K562 (cell line): ENCODE data around the gene CLK4. TPM values are rescaled to one million over a fixed set of nuclear protein-coding genes. Genes with fewer than 3 reads are reported as not detected.
A peak's percentile ranks its signal among the peaks of the same experiment; 100 is the strongest.

Experiments
- DPF2 ChIP-seq: fragments of 450-650 bp; IDR thresholded peaks from 2 replicates; pipeline ENCODE4 v1.6.1; 2016
- HMG20B ChIP-seq: fragments of 250-450 bp; sonication (Bioruptor Pico); IDR thresholded peaks from 2 replicates; pipeline ENCODE4 v1.5.0; 2021; ENCODE audit warnings: mild to moderate bottlenecking
- MTA2 ChIP-seq: fragments of 450-650 bp; IDR thresholded peaks from 2 replicates; pipeline ENCODE4 v1.6.1; 2016; ENCODE audit warnings: low read depth
- MTA3 ChIP-seq: fragments of 450-650 bp; formaldehyde crosslinking; IDR thresholded peaks from 2 replicates; pipeline ENCODE4 v1.6.1; 2017; ENCODE audit warnings: mild to moderate bottlenecking, borderline replicate concordance
- PRMT5 ChIP-seq: sonication (generic); formaldehyde crosslinking; IDR thresholded peaks from 2 replicates; pipeline ENCODE4 v1.5.0; 2020; ENCODE audit warnings: missing genetic modification reagents
- TCF3 ChIP-seq: sonication (generic); formaldehyde crosslinking; IDR thresholded peaks from 2 replicates; pipeline ENCODE4 v1.4.0; 2020; ENCODE audit warnings: mild to moderate bottlenecking, missing genetic modification reagents
- ZNF639 ChIP-seq, 2 experiments: fragments of 200-800 bp in 1 of 2; sonication (Bioruptor generic) in 1 of 2; sonication (generic) in 1 of 2; formaldehyde crosslinking in 1 of 2; IDR thresholded peaks in 1 of 2; conservative IDR thresholded peaks in 1 of 2; 2 replicates each; pipeline versions ENCODE4 v1.5.0 to v1.6.1; 2016 to 2020; ENCODE audit warnings: missing compliant biosample characterization in 1 of 2, missing genetic modification characterization in 1 of 2, missing genetic modification reagents in 1 of 2
- polyA plus RNA-seq, 8 experiments: library from polyadenylated mRNA; depleted of rRNA in 4 of 8; stranded (reverse) in 5 of 8; unstranded in 3 of 8; fragments of >200 nt; fragmentation: Nextera tagmentation in 2 of 8; fragmentation: Illumina TruSeq in 1 of 8; extraction: Ambion mirVana in 2 of 8; extraction: Trizol in 1 of 8; gene quantifications; 2 replicates each; pipeline versions ENCODE4 v1.2.1 to v1.2.3, GENCODE V29; 2011 to 2014; ENCODE audit warnings: inconsistent platforms in 1 of 8, missing spikeins in 1 of 8
- total RNA-seq, 7 experiments: library from RNA; depleted of rRNA in 6 of 7; stranded (reverse); fragments of >200 nt in 6 of 7; fragmentation: Illumina TruSeq in 2 of 7; extraction: Trizol in 2 of 7; gene quantifications; 2 replicates each; pipeline versions ENCODE4 v1.2.1 to v1.2.3, GENCODE V29; 2011 to 2021; ENCODE audit warnings: low replicate concordance in 1 of 7
- TF ChIP-seq, protein P1 (sequence below): fragments of 450-650 bp; IDR thresholded peaks from 2 replicates; pipeline ENCODE4 v1.6.1; 2016; ENCODE audit warnings: mild to moderate bottlenecking, moderate library complexity
- TF ChIP-seq, protein P2 (sequence below): IDR thresholded peaks from 2 replicates; pipeline ENCODE4 v1.6.1; 2016; ENCODE audit warnings: missing genetic modification characterization, missing compliant biosample characterization

The CLK4 gene
- total and polyA plus RNA-seq, 9 of the 15 experiments (the other 6 are each of a cell fraction or from before 2014, with no cell fraction given): 10.5 to 23.1 (median 13.9) TPM

DNA sequence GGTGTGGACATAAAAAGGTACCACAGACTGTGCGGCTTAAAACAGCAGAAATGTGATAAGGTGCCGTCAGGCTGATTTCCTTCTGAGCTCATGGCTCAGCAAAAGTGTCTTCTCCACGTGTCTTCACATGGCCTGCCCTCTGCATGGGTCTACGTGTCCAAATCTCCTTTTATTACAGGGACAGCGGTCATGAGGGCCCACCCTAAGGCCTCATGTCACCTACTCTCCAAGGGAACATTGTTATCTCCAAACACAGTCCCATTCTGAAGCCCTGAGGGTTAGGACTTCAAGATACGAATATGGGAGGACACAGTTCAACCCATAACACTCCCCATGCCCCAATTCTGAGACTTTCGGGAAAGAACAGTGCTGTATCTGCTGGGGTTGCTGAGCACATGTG lies 71.8 kb downstream of the CLK4 start (continued):
- TF ChIP-seq, protein P1, sequence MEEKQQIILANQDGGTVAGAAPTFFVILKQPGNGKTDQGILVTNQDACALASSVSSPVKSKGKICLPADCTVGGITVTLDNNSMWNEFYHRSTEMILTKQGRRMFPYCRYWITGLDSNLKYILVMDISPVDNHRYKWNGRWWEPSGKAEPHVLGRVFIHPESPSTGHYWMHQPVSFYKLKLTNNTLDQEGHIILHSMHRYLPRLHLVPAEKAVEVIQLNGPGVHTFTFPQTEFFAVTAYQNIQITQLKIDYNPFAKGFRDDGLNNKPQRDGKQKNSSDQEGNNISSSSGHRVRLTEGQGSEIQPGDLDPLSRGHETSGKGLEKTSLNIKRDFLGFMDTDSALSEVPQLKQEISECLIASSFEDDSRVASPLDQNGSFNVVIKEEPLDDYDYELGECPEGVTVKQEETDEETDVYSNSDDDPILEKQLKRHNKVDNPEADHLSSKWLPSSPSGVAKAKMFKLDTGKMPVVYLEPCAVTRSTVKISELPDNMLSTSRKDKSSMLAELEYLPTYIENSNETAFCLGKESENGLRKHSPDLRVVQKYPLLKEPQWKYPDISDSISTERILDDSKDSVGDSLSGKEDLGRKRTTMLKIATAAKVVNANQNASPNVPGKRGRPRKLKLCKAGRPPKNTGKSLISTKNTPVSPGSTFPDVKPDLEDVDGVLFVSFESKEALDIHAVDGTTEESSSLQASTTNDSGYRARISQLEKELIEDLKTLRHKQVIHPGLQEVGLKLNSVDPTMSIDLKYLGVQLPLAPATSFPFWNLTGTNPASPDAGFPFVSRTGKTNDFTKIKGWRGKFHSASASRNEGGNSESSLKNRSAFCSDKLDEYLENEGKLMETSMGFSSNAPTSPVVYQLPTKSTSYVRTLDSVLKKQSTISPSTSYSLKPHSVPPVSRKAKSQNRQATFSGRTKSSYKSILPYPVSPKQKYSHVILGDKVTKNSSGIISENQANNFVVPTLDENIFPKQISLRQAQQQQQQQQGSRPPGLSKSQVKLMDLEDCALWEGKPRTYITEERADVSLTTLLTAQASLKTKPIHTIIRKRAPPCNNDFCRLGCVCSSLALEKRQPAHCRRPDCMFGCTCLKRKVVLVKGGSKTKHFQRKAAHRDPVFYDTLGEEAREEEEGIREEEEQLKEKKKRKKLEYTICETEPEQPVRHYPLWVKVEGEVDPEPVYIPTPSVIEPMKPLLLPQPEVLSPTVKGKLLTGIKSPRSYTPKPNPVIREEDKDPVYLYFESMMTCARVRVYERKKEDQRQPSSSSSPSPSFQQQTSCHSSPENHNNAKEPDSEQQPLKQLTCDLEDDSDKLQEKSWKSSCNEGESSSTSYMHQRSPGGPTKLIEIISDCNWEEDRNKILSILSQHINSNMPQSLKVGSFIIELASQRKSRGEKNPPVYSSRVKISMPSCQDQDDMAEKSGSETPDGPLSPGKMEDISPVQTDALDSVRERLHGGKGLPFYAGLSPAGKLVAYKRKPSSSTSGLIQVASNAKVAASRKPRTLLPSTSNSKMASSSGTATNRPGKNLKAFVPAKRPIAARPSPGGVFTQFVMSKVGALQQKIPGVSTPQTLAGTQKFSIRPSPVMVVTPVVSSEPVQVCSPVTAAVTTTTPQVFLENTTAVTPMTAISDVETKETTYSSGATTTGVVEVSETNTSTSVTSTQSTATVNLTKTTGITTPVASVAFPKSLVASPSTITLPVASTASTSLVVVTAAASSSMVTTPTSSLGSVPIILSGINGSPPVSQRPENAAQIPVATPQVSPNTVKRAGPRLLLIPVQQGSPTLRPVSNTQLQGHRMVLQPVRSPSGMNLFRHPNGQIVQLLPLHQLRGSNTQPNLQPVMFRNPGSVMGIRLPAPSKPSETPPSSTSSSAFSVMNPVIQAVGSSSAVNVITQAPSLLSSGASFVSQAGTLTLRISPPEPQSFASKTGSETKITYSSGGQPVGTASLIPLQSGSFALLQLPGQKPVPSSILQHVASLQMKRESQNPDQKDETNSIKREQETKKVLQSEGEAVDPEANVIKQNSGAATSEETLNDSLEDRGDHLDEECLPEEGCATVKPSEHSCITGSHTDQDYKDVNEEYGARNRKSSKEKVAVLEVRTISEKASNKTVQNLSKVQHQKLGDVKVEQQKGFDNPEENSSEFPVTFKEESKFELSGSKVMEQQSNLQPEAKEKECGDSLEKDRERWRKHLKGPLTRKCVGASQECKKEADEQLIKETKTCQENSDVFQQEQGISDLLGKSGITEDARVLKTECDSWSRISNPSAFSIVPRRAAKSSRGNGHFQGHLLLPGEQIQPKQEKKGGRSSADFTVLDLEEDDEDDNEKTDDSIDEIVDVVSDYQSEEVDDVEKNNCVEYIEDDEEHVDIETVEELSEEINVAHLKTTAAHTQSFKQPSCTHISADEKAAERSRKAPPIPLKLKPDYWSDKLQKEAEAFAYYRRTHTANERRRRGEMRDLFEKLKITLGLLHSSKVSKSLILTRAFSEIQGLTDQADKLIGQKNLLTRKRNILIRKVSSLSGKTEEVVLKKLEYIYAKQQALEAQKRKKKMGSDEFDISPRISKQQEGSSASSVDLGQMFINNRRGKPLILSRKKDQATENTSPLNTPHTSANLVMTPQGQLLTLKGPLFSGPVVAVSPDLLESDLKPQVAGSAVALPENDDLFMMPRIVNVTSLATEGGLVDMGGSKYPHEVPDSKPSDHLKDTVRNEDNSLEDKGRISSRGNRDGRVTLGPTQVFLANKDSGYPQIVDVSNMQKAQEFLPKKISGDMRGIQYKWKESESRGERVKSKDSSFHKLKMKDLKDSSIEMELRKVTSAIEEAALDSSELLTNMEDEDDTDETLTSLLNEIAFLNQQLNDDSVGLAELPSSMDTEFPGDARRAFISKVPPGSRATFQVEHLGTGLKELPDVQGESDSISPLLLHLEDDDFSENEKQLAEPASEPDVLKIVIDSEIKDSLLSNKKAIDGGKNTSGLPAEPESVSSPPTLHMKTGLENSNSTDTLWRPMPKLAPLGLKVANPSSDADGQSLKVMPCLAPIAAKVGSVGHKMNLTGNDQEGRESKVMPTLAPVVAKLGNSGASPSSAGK: peak; percentile 94
- TF ChIP-seq, protein P2, sequence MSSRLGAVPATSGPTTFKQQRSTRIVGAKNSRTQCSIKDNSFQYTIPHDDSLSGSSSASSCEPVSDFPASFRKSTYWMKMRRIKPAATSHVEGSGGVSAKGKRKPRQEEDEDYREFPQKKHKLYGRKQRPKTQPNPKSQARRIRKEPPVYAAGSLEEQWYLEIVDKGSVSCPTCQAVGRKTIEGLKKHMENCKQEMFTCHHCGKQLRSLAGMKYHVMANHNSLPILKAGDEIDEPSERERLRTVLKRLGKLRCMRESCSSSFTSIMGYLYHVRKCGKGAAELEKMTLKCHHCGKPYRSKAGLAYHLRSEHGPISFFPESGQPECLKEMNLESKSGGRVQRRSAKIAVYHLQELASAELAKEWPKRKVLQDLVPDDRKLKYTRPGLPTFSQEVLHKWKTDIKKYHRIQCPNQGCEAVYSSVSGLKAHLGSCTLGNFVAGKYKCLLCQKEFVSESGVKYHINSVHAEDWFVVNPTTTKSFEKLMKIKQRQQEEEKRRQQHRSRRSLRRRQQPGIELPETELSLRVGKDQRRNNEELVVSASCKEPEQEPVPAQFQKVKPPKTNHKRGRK (tag): no peak
- TF ChIP-seq TCF3 (CRISPR knock-in tag): peak; percentile 45; the same call in 1 of the 2 replicates
- 0 out of 2 replicates have a peak, but pooled peaks have one; percentile 42 for TF ChIP-seq MTA3
- 0 out of 4 replicates have a peak, but pooled peaks of 1 of the 2 experiments have one; percentile 35 for TF ChIP-seq ZNF639 (CRISPR knock-in tag; conservative IDR thresholded peaks at IDR 0.05 in 1 of 2, IDR thresholded peaks at IDR 0.05 in 1 of 2)
- TF ChIP-seq MTA2: 0 out of 2 replicates have a peak, but pooled peaks have one; percentile 13
- TF ChIP-seq HMG20B (CRISPR knock-in tag): no peak
- TF ChIP-seq DPF2: peak; percentile 67
- TF ChIP-seq PRMT5 (CRISPR knock-in tag): no peak
